H1 (cell line): ENCODE data around the gene AFF1. TPM values are rescaled to one million over a fixed set of nuclear protein-coding genes. Genes with fewer than 3 reads are reported as not detected.

Source experiments
- CTCF ChIA-PET: fragments of 300-600 bp; sonication (Branson Sonifier 250); formaldehyde crosslinking; loops from one replicate; lab custom pipeline; 2021; ENCODE audit not compliant: partially characterized antibody; lab: Charles Lee
- POLR2A ChIA-PET: fragments of 300-600 bp; sonication (Branson Sonifier 250); formaldehyde crosslinking; loops from one replicate; lab custom pipeline; 2021; ENCODE audit warnings: inconsistent platforms; ENCODE audit not compliant: partially characterized antibody; lab: Charles Lee
- DNase-seq, 2 experiments: peaks; one replicate each; pipeline versions ENCODE4 v3.0.0 to v3.0.0-alpha.2; 2010 to 2022; ENCODE audit warnings: low spot score in 2 of 2, low read depth in 1 of 2, mixed read lengths in 1 of 2
- FAIRE-seq: peaks from 2 replicates; lab custom pipeline; 2011; peaks lifted over from hg19 to GRCh38; lab: Jason Lieb, UNC
- H2AFZ ChIP-seq: 2 replicates; pipeline ENCODE4 v1.8.1; 2012; ENCODE audit warnings: low read length, inconsistent platforms
- H2AK5ac ChIP-seq: 2 replicates; pipeline ENCODE4 v1.6.1; 2013; ENCODE audit warnings: low read depth, low read length
- H2BK120ac ChIP-seq: replicated peaks from 2 replicates; pipeline ENCODE3; 2013; ENCODE audit warnings: low read depth, low read length, inconsistent platforms
- H2BK12ac ChIP-seq: 2 replicates; pipeline ENCODE4 v1.6.1; 2013; ENCODE audit warnings: low read depth, low read length
- H2BK15ac ChIP-seq: 2 replicates; pipeline ENCODE4 v1.6.1; 2013; ENCODE audit warnings: low read length
- H2BK20ac ChIP-seq: 2 replicates; pipeline ENCODE4 v1.6.1; 2013; ENCODE audit warnings: low read length
- H2BK5ac ChIP-seq: 2 replicates; pipeline ENCODE4 v1.6.1; 2013; ENCODE audit warnings: low read depth, low read length
- H3K14ac ChIP-seq: 2 replicates; pipeline ENCODE4 v1.6.1; 2013; ENCODE audit warnings: inconsistent platforms; ENCODE audit not compliant: insufficient read length
- H3K18ac ChIP-seq: 2 replicates; pipeline ENCODE4 v1.6.1; 2013; ENCODE audit warnings: low read length; ENCODE audit errors: extremely low read depth
- H3K23ac ChIP-seq: 2 replicates; pipeline ENCODE4 v1.6.1; 2013; ENCODE audit warnings: inconsistent platforms; ENCODE audit not compliant: insufficient read length
- H3K23me2 ChIP-seq: 2 replicates; pipeline ENCODE4 v1.6.1; 2013; ENCODE audit warnings: low read depth, low read length
- H3K27ac ChIP-seq: 2 replicates; pipeline ENCODE4 v1.6.1; 2011; ENCODE audit warnings: low read depth, low read length, inconsistent platforms
- H3K27me3 ChIP-seq, 4 experiments: replicated peaks in 1 of 4; 1 replicate in 1 of 4; 2 replicates in 3 of 4; pipeline versions ENCODE4 v1.6.1 to v1.8.1; 2011 to 2013; ENCODE audit warnings: low read length in 3 of 4, mild to moderate bottlenecking in 3 of 4, inconsistent platforms in 2 of 4, mixed read lengths in 2 of 4, moderate library complexity in 1 of 4; ENCODE audit not compliant: control insufficient read depth in 3 of 4, insufficient read depth in 3 of 4; ENCODE audit errors: extremely low read depth in 1 of 4
- H3K36me3 ChIP-seq, 4 experiments: 2 replicates each; pipeline versions ENCODE4 v1.6.1 to v1.8.1; 2011 to 2013; ENCODE audit warnings: mild to moderate bottlenecking in 4 of 4, low read length in 3 of 4, moderate library complexity in 2 of 4, control low read depth in 1 of 4, inconsistent platforms in 1 of 4; ENCODE audit not compliant: insufficient read depth in 4 of 4, control insufficient read depth in 2 of 4
- H3K4ac ChIP-seq: replicated peaks from 2 replicates; pipeline ENCODE3; 2013; ENCODE audit warnings: low read length, low read depth, mixed read lengths, inconsistent platforms; ENCODE audit not compliant: insufficient read length
- H3K4me1 ChIP-seq, 4 experiments: replicated peaks in 1 of 4; 1 replicate in 1 of 4; 2 replicates in 3 of 4; pipeline versions ENCODE4 v1.6.1 to v1.8.1; 2011 to 2013; ENCODE audit warnings: low read length in 3 of 4, inconsistent platforms in 2 of 4, mixed read lengths in 1 of 4; ENCODE audit not compliant: insufficient read depth in 4 of 4, control insufficient read depth in 3 of 4
- H3K4me2 ChIP-seq, 2 experiments: 2 replicates each; pipeline versions ENCODE4 v1.6.1 to v1.8.1; 2011 to 2013; ENCODE audit warnings: low read depth in 2 of 2, low read length in 2 of 2, control low read depth in 1 of 2, inconsistent platforms in 1 of 2, mild to moderate bottlenecking in 1 of 2; ENCODE audit not compliant: insufficient read depth in 1 of 2
- H3K4me3 ChIP-seq, 4 experiments: fragments of 200-600, 300-600 bp in 1 of 4; sonication (generic), shearing (Covaris generic), sonication (Bioruptor Twin) in 1 of 4; 2 replicates each; pipeline versions ENCODE4 v1.5.1 to v1.8.1; 2011 to 2016; ENCODE audit warnings: low read length in 4 of 4, low read depth in 3 of 4, control low read depth in 2 of 4, inconsistent platforms in 2 of 4, mild to moderate bottlenecking in 2 of 4, mixed read lengths in 1 of 4, moderate library complexity in 1 of 4; ENCODE audit not compliant: insufficient read depth in 2 of 4; ENCODE audit errors: extremely low read depth in 1 of 4
- H3K56ac ChIP-seq: replicated peaks from 2 replicates; pipeline ENCODE3; 2013; ENCODE audit warnings: low read depth, mild to moderate bottlenecking, mixed read lengths, low read length, inconsistent platforms; ENCODE audit not compliant: insufficient read length
- H3K79me1 ChIP-seq: 2 replicates; pipeline ENCODE4 v1.6.1; 2013; ENCODE audit warnings: low read depth, low read length, control low read depth
- H3K79me2 ChIP-seq, 2 experiments: 2 replicates each; pipeline versions ENCODE4 v1.6.1 to v1.8.1; 2012 to 2013; ENCODE audit warnings: low read length in 2 of 2, mild to moderate bottlenecking in 2 of 2, inconsistent platforms in 1 of 2; ENCODE audit not compliant: insufficient read depth in 2 of 2, control insufficient read depth in 1 of 2
- H3K9ac ChIP-seq, 4 experiments: replicated peaks in 1 of 4; 1 replicate in 1 of 4; 2 replicates in 3 of 4; pipeline versions ENCODE4 v1.6.1 to v1.8.1; 2011 to 2013; ENCODE audit warnings: low read depth in 3 of 4, low read length in 3 of 4, control low read depth in 2 of 4, mild to moderate bottlenecking in 2 of 4, moderate library complexity in 2 of 4, inconsistent platforms in 1 of 4; ENCODE audit errors: extremely low read depth in 1 of 4
- H3K9me3 ChIP-seq, 2 experiments: 2 replicates each; pipeline versions ENCODE4 v1.6.1 to v1.8.1; 2012 to 2013; ENCODE audit warnings: mild to moderate bottlenecking in 2 of 2, moderate library complexity in 2 of 2, control low read depth in 1 of 2, inconsistent platforms in 1 of 2, low read depth in 1 of 2, low read length in 1 of 2, mixed read lengths in 1 of 2; ENCODE audit not compliant: insufficient read depth in 2 of 2
- H4K20me1 ChIP-seq, 2 experiments: replicated peaks in 1 of 2; 2 replicates each; pipeline versions ENCODE3 to v1.8.1; 2011 to 2013; ENCODE audit warnings: inconsistent platforms in 2 of 2, low read length in 2 of 2, mild to moderate bottlenecking in 1 of 2; ENCODE audit not compliant: insufficient read depth in 2 of 2, control insufficient read depth in 1 of 2
- H4K5ac ChIP-seq: 2 replicates; pipeline ENCODE4 v1.6.1; 2013; ENCODE audit warnings: low read length, low read depth, mixed read lengths, inconsistent platforms; ENCODE audit not compliant: insufficient read length
- H4K8ac ChIP-seq: 2 replicates; pipeline ENCODE4 v1.8.0; 2013; ENCODE audit warnings: mild to moderate bottlenecking, moderate library complexity, low read length, inconsistent platforms; ENCODE audit not compliant: insufficient read depth; ENCODE audit errors: extremely low read depth
- H4K91ac ChIP-seq: replicated peaks from 2 replicates; pipeline ENCODE3; 2013; ENCODE audit warnings: low read length, mixed read lengths, inconsistent platforms; ENCODE audit not compliant: insufficient read length
- CEBPB ChIP-seq: IDR thresholded peaks from 2 replicates; pipeline ENCODE4 v1.6.1; 2012; ENCODE audit warnings: low read depth, low read length
- USF2 ChIP-seq: IDR thresholded peaks from 2 replicates; pipeline ENCODE4 v1.6.1; 2011; ENCODE audit warnings: low read length, improper control_type of control experiment
- WGBS, 2 experiments: shearing (Covaris generic) in 1 of 2; methylation state at CpG; one replicate each; pipeline versions ENCODE4 v1.1.6 to v1.1.7; 2013 to 2015; ENCODE audit warnings: low lambda C conversion rate in 2 of 2, mixed read lengths in 2 of 2, inconsistent platforms in 1 of 2, low coverage in 1 of 2, missing lambda C conversion rate in 1 of 2; ENCODE audit not compliant: insufficient replicate concordance in 2 of 2, insufficient coverage in 1 of 2, insufficient read length in 1 of 2; ENCODE audit errors: extremely low coverage in 1 of 2, missing lambda C conversion rate in 1 of 2; 5-methylcytosine and 5-hydroxymethylcytosine counted together
- polyA plus RNA-seq, 7 experiments: library from polyadenylated mRNA; depleted of rRNA in 3 of 7; stranded (reverse) in 5 of 7; unstranded in 2 of 7; fragments of >200 nt in 5 of 7; fragments of 200-250 nt in 2 of 7; gene quantifications; 1 replicate in 5 of 7; 2 replicates in 1 of 7; 4 replicates in 1 of 7; pipeline versions ENCODE4 v1.2.1 to v1.2.3, GENCODE V29; 2011 to 2013; ENCODE audit warnings: missing spikeins in 2 of 7, mixed read lengths in 2 of 7
- total RNA-seq: library from RNA; stranded (reverse); fragmentation: NEBNext Ultra II Directional; extraction: Animal tissue kit (Norgen Biotek cat#: 25700); gene quantifications from 2 replicates; pipeline ENCODE4 v1.2.1, GENCODE V29; 2021

AFF1 gene
- total and polyA plus RNA-seq, 2 of the 8 experiments (the other 6 are each of a cell fraction or from before 2014, with no cell fraction given): 14.8 to 85.5 TPM

GRCh38 chr4:87185146-87185870 is 250.5 kb downstream of the AFF1 start:
- Histone ChIP-seq H2BK15ac (no peak overlapping the region), H2BK20ac (no peak overlapping the region), H3K14ac (no peak overlapping the region), H3K4me1 (no peaks in the 10 kb centered on the region), H3K4ac (no peak overlapping the region), H2AFZ (no peak overlapping the region), H3K4me3 (no peak overlapping the region), H3K23ac (no peak overlapping the region), H3K9me3 (no peaks in the 10 kb centered on the region), H4K91ac (no peak overlapping the region), H3K79me1 (no peaks in the 10 kb centered on the region), H2AK5ac (no peak overlapping the region), H3K23me2 (no peaks in the 10 kb centered on the region), H3K56ac (no peak overlapping the region), H4K5ac (no peak overlapping the region), H3K18ac (no peak overlapping the region), H3K4me2 (no peak overlapping the region), H4K20me1 (no peaks in the 10 kb centered on the region), H4K8ac (no peak overlapping the region), H3K36me3 (no peaks in the 10 kb centered on the region), H2BK12ac (no peak overlapping the region), H3K79me2 (no peaks in the 10 kb centered on the region), H3K9ac (no peak overlapping the region), H3K27ac (no peak overlapping the region), H3K27me3 (no peaks in the 10 kb centered on the region), H2BK120ac (no peak overlapping the region), H2BK5ac (no peak overlapping the region)
- TF ChIP-seq CEBPB (peak; percentile 34; the same call in 1 of the 2 replicates), USF2 (no peak)
- no peak for DNase-seq
- POLR2A ChIA-PET: interaction anchor here (1.0 to 1.6 kb wide), 2 partner anchors 11 to 36 kb away, joined by 3 read pairs; no protein-coding TSS in a partner anchor
- WGBS, 2 experiments: 94% methylated on average over 5 of the region's 5 CpGs; no CpG with 5 or more reads in 1 of the 2 experiments
- CTCF ChIA-PET: interaction anchor here (0.9 to 1.4 kb wide), 3 partner anchors 33 to 235 kb away, joined by 3 to 4 read pairs (median 3); no protein-coding TSS in a partner anchor
- no peak for FAIRE-seq
